Kasumi-1 (cell line): ENCODE measurements around the gene FBXL12.
"Not testable (repeated sequence)": the region's sequence is repeated elsewhere in the genome, so short reads cannot be mapped to it uniquely, and the experiment has no call there.

Experiments
- DNase-seq, 2 experiments: peaks; one replicate each; lab custom pipeline; 2025; lab: John Stamatoyannopoulos, UW

FBXL12 gene

DNA sequence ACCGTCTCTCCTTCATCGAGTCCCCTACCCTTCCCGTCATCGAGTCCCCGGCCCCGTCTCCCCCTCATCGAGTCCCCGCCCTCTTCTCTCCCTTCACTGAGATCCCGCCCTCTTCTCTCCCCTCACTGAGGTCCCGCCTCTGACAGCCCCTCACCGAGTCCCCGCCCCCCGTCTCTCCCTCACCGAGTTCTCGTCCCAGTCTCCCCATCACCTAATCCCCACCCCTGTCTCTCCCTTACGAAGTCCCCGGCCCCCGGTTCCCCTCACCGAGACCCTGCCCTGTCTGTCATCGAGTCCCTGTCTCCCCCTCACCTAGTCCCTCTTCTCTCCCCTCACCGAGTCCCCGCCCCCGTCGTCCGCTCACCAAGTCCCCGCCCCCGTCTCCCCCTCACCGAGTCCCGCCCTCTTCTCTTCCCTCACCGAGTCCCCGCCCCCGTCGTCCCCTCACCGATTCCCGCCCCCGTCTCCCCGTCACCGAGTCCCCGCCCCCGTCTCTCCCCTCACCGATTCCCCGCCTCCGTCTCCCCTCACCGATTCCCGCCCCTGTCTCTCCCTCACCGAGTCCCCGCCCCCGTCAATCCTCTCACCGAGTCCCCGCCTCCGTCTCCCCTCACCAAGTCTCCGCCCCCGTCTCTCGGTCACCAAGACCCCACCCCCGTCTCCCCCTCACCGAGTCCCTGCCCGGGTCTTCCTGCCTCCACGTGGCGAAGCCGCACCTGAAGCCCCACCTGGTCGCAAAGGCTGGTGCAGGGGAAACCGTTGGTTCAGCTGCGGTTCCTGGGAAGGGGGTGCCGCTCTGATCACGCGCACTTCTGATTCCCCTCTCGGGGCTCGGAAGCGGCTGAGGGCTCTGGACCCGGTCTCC lies 26.4 kb downstream of the FBXL12 start:
- peak; percentile 92 for DNase-seq

DNA sequence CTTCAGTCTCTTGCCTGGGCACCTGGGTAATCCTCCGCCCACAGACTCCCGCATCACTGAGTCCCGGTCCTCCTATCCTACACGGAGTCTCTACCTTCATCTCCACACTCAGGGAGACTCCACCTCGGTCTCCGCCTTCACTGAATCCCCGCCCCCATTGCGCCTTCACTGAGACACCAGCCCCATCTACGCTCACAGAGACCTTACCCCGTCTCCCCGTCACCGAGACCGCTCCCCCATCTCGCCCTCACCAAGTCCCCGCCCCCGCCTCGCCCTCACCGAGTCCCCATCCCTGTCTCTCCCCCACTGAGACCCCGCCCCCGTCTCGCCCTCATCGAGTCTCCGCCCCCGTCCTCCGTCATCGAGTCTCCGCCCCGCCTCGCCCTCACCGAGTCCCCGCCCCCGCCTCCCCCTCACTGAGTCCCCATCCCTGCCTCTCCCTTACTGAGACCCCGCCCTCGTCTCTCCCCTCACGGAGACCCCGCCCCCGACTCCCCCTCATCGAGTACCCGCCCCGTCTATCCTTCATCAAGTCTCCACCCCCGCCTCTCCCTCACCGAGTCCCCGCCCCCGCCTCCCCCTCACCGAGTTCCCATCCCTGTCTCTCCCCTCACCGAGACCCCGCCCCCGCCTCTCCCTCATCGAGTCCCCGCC lies 27.2 kb downstream of the FBXL12 start:
- DNase-seq = peak; percentile 90 to 92

DNA sequence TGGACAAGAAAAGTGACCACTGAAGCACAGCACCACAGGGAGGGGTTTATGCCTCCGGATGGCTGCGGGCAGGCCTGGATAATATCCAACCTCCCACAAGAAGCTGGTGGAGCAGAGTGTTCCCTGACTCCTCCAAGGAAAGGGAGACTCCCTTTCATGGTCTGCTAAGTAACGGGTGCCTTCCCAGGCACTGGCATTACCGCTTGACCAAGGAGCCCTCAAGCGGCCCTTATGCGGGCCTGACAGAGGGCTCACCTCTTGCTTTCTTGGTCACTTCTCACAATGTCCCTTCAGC lies 27.9 kb downstream of the FBXL12 start:
- not testable (repeated sequence) for DNase-seq

- not testable (repeated sequence) for DNase-seq
Measured at GRCh38 chr19:9789579-9789978, 29.3 kb downstream of the FBXL12 start.

DNA sequence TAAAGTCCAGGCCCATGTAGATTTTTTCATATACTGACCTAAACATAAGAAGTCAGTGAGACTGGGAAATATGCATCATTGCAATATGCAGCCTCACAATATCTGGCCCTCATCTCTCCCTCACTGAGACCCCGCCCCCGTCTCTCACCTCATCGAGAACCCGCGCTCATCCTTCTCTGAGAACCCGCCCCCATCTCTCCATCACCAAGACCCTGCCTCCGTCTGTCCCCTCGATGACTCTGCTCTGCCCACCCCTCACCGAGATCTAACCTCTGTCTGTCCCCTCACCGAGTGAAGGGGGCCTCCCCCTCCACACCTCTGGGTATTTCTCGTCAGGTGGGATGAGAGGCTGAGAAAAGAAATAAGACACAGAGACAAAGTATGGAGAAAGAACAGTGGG lies 29.8 kb downstream of the FBXL12 start:
- DNase-seq = no peak

DNA sequence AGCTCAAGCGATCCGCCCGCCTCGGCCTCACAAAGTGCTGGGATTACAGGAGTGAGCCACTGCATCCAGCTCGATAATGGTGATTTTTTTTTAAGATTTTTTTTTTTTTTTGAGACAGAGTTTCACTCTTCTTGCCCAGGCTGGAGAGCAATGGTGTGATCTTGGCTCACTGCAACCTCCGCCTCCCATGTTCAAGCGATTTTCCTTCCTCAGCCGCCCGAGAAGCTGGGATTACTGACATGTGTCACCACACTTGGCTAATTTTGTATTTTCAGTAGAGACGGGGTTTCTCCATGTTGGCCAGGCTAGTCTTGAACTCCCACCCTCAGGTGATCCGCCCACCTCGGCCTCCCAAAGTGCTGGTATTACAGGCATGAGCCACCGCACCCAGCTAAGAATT lies 30.3 kb downstream of the FBXL12 start:
- DNase-seq = not testable (repeated sequence)

- no peak for DNase-seq
Measured at GRCh38 chr19:9786819-9787218, 32.1 kb downstream of the FBXL12 start.

GRCh38 chr19:9786342-9786741 lies 32.5 kb downstream of the FBXL12 start:
- DNase-seq = no peak

- peak; percentile 91 to 94 for DNase-seq
Measured at GRCh38 chr19:9785367-9786331, 33.2 kb downstream of the FBXL12 start.

DNA sequence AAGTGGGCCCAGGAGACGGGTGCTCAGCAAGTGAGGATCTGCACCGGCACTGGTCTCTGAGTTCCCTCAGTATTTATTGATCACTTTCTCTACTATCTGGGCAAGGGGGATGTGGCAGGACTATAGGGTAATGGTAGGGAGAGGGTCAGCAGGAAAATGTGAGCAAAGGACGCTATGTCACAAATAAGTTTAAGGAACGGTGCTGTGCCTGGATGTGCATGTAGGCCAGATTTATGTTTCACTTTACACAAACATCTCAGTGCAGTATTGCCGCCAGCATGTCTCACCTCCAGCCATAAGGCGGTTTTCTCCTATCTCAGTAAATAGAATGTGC lies 34.7 kb downstream of the FBXL12 start:
- DNase-seq = not testable (repeated sequence)

DNA sequence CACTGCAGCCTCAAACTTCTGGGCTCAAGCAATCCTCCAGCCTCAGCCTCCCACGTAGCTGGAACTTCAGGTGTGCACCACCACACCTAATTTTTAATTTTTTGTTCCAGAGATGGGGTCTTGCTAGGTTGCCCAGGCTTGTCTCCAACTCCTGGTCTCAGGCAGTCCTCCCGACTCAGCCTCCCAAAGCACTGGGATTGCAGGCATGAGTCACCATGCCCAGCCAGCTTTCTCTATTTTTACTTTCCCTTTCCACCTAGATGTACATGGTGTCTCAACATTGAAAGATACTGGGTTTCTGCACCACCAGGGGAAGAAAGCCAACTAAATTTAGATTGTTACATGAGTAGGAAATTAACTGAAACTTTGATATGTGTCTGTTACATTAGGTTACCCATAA lies 36.5 kb downstream of the FBXL12 start:
- no peak for DNase-seq

DNA sequence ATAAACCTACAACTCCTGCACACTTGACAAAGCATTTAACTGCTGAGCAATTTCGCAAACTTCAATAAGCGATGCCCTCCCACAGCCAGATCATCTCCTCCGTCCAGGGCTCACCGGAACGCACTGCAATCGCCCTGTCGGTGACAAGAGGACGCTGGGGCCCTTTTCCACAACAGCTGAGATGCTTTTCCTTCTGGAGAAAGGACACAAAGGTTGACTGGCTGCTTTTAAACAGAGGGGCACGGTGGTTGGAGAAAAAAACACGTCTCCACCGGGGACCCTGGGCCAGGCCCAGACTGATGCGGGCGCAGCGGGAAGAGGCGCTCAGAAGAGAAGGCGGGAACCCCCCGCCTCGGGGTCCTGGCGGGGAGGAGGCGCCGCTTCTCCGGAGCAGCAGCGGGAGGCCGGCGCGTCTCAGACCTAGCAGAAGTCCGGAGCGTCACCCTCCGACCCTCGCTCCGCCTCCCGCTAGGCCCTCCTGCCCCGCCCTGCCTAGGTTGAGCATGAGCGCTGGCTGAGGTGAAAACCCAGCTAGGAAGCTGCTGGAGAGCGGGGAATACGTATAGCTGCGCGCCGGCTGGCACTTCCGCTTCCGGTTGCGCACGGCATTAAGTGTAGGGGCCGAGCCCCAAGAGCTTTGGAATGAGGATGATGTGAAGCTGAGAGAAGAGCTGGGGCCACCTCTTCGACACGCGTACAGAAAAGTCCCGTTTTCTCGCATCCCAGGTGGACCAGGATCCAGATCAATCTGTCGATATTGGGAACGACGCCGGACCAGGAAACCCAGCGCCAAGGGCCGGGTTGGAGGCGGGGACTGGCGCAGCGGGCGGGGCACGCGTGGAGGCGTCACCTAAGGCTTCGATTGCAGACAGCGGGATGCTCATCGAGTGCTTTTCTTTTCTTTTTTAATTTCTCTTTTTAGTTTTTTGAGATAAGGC lies 50.4 kb downstream of the FBXL12 start, which contains the start of gene ZNF846:
TSS of gene ZNF846 (minus strand) at position 564 of the 938 bp plus-strand sequence. CDS start 3,788 bp downstream, outside the sequence.
- DNase-seq = peak; percentile 95 to 96
